BLaER1 (cell line): ENCODE results near the gene ALS2CL.
"Not testable (repeated sequence)": the region's sequence is repeated elsewhere in the genome, so short reads cannot be mapped to it uniquely, and the experiment has no call there.

Source experiments
- H3K27ac ChIP-seq: shearing (Covaris generic); formaldehyde crosslinking; 2 replicates; pipeline ENCODE4 v1.8.1; 2022
- H3K27me3 ChIP-seq: shearing (Covaris generic); formaldehyde crosslinking; 2 replicates; pipeline ENCODE4 v1.8.1; 2022
- H3K36me3 ChIP-seq: shearing (Covaris generic); formaldehyde crosslinking; 2 replicates; pipeline ENCODE4 v1.8.1; 2022
- H3K4me1 ChIP-seq: shearing (Covaris generic); formaldehyde crosslinking; 2 replicates; pipeline ENCODE4 v1.8.1; 2022
- H3K4me2 ChIP-seq: shearing (Covaris generic); formaldehyde crosslinking; 2 replicates; pipeline ENCODE4 v1.8.1; 2022
- H3K4me3 ChIP-seq: shearing (Covaris generic); formaldehyde crosslinking; 2 replicates; pipeline ENCODE4 v1.8.1; 2022
- H3K9ac ChIP-seq: shearing (Covaris generic); formaldehyde crosslinking; 2 replicates; pipeline ENCODE4 v1.8.1; 2022
- H3K9me3 ChIP-seq: shearing (Covaris generic); formaldehyde crosslinking; 2 replicates; pipeline ENCODE4 v1.8.1; 2022
- H4K20me1 ChIP-seq: shearing (Covaris generic); formaldehyde crosslinking; 2 replicates; pipeline ENCODE4 v1.8.1; 2022
- Cebpa-rat ChIP-seq: shearing (Covaris generic); IDR thresholded peaks from 2 replicates; pipeline ENCODE4 v1.8.1; 2022

Gene ALS2CL

DNA sequence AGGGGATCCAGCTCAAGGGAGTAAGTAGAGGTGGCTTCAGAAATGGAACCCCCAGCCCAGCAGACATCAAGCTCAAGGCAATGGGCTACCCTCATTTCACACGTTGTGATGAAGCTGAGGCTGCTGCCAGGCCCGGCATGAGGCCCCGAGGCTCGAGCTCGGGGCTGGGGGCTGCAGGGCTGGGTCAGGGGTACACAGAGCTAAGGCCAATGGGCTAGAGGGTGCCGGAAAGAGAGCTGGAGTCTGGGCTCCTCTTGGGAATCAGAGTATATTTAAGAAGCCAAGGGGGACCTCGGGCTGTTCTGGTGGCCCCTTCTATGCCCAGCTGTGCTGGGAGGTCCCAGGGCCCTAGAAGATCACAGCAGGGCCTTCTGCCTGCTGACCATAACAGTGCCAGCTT lies 16.8 kb upstream of the ALS2CL start:
- Histone ChIP-seq H3K4me3 (no peak overlapping the region), H3K36me3 (0 out of 2 replicates have a peak, but pooled peaks cover 7% of the 10 kb centered on the region), H3K27ac (no peak overlapping the region), H3K4me2 (no peak overlapping the region), H3K9ac (no peak overlapping the region), H3K9me3 (no peaks in the 10 kb centered on the region), H4K20me1 (no peaks in the 10 kb centered on the region), H3K27me3 (no peaks in the 10 kb centered on the region), H3K4me1 (peaks cover 61% of the 10 kb centered on the region)
- TF ChIP-seq Cebpa-rat: no peak

DNA sequence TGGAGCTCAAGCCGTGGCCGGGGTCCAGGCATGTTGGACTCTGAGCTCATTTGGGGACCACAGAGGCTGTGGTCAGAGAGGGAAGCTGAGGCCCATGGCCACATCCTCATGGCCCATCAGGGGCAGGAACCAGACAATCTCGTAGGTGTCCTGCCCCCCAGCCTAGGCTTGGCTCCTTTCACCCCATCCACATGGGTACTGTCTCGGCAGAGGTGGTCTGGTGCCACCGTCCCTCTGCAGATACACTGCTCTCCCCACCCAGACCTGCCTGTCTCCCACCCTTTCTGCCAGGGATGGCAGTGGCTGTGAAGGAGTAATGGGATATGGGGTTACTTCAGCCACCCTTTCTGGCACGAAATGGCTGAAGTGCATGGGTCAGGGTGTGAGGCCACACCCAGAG lies 16.2 kb upstream of the ALS2CL start:
- TF ChIP-seq Cebpa-rat: no peak
- H4K20me1 ChIP-seq: no peaks in the 10 kb centered on the region
- H3K27me3 ChIP-seq: no peaks in the 10 kb centered on the region
- 0 out of 2 replicates have a peak, but pooled peaks cover 7% of the 10 kb centered on the region for H3K36me3 ChIP-seq
- H3K4me2 ChIP-seq: no peak overlapping the region
- peaks cover 59% of the 10 kb centered on the region for H3K4me1 ChIP-seq
- no peak overlapping the region for H3K9ac ChIP-seq
- H3K27ac ChIP-seq: no peak overlapping the region
- H3K4me3 ChIP-seq: no peak overlapping the region
- H3K9me3 ChIP-seq: no peaks in the 10 kb centered on the region

DNA sequence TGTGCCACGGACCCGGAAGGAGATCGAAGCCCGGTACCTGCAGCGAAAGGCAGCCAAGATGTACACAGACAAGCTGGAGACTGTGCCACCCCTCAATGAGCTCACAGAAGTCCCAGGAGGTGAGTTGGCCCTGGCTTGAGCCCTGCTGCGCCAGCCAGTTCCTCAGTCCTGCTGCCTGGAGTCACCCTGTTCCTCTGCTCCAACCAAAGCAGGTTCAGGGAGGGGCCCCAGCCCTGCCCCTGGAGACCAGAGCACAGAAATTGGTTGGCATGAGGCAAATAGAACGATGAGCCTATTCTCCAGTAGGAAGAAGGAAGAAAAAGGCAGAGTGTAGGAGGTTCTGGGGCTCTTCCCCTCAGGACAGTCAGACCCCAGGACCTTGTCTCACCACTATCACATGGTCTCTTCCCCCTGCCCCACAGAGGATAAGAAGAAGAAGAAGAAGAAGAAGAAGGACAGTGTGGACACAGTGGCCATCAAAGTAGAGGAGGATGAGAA lies 15.7 kb upstream of the ALS2CL start:
- Histone ChIP-seq H3K27me3 (no peaks in the 10 kb centered on the region), H3K27ac (no peak overlapping the region)
- no peak for TF ChIP-seq Cebpa-rat

DNA sequence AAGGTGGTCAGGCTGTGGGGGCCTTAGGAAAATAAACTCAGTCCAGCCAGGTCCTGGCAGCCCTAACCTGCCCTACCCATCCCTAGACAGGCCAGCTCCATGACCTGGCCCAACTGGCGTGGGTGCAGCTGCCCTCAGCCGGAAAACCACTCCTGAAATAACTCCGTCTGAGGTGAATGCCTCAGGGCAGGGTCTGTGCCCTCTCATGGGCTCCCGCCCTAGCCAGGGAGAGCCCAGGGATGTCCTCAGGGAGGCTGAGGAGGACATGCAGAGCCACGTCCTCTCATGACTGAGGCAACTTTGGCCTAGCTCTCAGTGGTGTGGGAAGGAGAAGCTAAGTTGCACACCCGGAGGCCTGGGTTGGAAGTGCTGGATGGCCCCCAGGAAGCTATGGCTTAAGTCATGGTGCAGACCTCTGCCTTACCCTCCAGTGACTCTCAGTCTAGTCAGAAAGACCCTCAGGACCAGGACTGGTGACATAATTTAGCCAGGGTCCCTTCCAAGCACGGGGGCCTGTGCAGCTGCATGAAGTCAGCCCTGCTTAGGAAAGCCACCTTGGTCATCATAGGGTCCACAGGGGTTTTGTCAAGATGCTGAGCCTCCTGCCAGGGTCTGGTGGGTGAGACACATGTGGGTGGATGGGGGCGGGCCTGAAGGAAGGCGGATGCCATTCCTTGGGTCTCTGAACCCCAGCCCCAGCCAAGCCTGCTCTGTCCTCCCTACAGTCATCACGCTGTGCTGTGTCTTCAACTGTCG lies 15.1 kb upstream of the ALS2CL start:
- Histone ChIP-seq H3K4me3 (no peak overlapping the region), H3K27ac (no peak overlapping the region), H3K9ac (no peak overlapping the region), H3K4me1 (peaks cover 48% of the 10 kb centered on the region), H3K36me3 (0 out of 2 replicates have a peak, but pooled peaks cover 7% of the 10 kb centered on the region), H3K9me3 (no peaks in the 10 kb centered on the region), H3K4me2 (no peak overlapping the region), H4K20me1 (no peaks in the 10 kb centered on the region), H3K27me3 (no peaks in the 10 kb centered on the region)
- no peak for TF ChIP-seq Cebpa-rat

More for the DNA sequence above, 15.7 kb upstream of the ALS2CL start:
- H3K4me2 ChIP-seq: no peak overlapping the region
- H4K20me1 ChIP-seq: no peaks in the 10 kb centered on the region
- 0 out of 2 replicates have a peak, but pooled peaks cover 7% of the 10 kb centered on the region for H3K36me3 ChIP-seq
- H3K9me3 ChIP-seq: no peaks in the 10 kb centered on the region
- H3K4me1 ChIP-seq: peaks cover 54% of the 10 kb centered on the region
- H3K9ac ChIP-seq: no peak overlapping the region
- no peak overlapping the region for H3K4me3 ChIP-seq

DNA sequence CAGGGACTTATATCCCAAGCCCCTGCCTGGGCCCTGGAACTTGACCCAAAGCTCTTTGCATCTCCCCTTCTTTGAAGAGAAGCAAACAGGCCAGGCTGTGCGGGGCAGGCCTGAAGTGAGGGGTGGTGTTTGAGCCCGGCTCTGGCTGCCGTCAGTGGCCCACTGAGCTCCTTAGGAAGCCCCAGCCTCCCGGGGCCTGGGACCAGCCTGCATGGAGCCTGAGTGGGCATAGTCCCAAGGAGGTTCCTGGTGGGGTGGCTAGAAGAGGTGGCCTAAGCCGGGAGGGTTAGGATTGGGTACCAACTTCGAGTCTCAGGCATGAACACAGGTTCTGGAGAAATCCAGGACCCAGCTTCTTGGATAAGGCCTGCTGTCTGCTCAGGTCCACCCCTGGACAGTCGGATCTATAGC lies 14.1 kb upstream of the ALS2CL start:
- H4K20me1 ChIP-seq: peaks cover 4% of the 10 kb centered on the region; the same call in 1 of the 2 replicates

DNA sequence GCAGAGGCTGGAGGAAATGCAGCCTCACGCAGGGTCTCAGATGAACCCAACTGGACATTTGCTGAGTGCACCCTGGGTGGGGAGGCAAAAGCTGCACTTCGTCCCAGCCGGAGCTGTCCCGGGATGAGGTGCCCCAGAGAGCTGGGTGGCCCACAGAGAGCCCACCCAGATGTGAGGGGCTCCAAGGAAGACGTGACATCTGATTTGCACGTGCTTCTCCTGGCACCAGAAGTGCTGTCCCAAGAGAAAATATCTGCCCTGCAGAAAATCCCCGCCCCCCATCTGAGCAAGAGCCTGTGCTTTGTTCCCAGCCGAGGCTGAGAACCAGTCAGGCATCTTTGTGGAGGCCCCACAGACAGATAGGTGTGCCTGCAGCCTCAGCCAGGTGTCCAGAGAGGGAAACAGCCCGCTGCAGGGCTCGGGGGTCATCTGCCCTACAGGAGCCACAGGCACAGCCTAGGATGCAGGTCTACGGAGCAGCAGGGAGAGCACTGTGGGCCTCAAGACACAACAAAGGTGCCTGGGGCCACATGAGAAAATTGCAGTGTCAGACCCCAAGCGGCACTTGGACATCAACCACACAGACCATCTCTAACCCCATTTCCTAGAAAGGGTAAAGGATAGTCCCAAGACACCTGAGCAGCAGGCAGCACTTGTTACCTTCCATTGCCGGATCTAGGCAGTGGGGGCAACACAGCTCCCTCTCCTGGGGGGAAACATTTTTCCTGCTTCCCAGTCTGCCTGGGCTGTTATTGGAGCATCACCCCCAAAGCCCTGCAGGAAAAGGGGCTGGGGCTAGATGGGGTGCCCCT lies 13.5 kb upstream of the ALS2CL start:
- Histone ChIP-seq H3K9ac (no peak overlapping the region; the same call in 1 of the 2 replicates), H3K27me3 (peaks cover 11% of the 10 kb centered on the region), H3K4me1 (peaks cover 32% of the 10 kb centered on the region), H3K27ac (no peak overlapping the region), H3K9me3 (no peaks in the 10 kb centered on the region), H3K4me3 (no peak overlapping the region), H3K4me2 (peak overlapping the region; percentile 63), H3K36me3 (0 out of 2 replicates have a peak, but pooled peaks cover 7% of the 10 kb centered on the region), H4K20me1 (peaks cover 10% of the 10 kb centered on the region; the same call in 1 of the 2 replicates)
- no peak for TF ChIP-seq Cebpa-rat

More for the DNA sequence above, 14.1 kb upstream of the ALS2CL start:
- H3K27ac ChIP-seq: no peak overlapping the region
- H3K4me2 ChIP-seq: peak overlapping the region; percentile 63
- H3K9me3 ChIP-seq: no peaks in the 10 kb centered on the region
- no peak overlapping the region for H3K9ac ChIP-seq
- H3K36me3 ChIP-seq: 0 out of 2 replicates have a peak, but pooled peaks cover 7% of the 10 kb centered on the region
- H3K4me1 ChIP-seq: peaks cover 38% of the 10 kb centered on the region
- no peak overlapping the region for H3K4me3 ChIP-seq
- TF ChIP-seq Cebpa-rat: no peak
- H3K27me3 ChIP-seq: peaks cover 5% of the 10 kb centered on the region; the same call in 1 of the 2 replicates

DNA sequence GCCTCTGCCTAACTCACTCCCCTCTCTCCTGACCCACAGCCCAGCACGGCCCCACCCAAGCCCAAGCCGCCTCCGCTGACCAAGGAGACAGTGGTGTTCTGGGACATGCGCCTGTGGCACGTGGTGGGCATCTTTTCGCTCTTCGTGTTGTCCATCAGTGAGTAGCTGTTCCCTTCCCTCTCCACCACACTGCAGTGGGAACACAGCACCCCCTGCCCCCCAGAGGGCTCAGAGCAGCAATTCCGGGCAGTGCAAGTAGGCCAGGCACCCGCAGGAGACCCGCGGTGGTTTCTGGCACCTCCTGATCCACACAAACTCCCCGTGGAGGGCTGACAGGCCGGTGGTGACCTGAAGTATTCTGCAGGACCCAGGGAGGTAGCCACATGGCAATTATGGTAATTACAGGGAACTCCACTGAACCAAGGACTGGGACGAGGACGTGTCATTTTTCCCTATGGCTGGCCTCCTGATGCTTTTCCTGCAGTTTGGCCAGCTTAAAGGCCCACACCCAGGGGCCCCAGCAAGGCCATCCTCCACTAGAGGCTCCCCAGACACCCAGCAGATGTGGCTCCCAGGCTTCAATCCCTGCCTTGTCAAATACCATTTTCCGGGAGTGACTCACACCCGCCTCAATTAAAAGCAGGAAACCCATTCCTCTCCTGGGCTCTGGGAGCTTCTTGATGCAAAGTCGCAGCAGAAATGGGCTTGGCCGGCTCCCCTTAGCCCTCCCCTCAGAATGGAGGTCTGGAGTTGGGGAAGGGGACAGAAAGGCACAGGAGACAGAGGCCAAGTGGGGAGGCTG lies 12.5 kb upstream of the ALS2CL start:
- Histone ChIP-seq H3K9me3 (no peaks in the 10 kb centered on the region), H3K27ac (no peak overlapping the region; the same call in 1 of the 2 replicates), H3K4me1 (peaks cover 38% of the 10 kb centered on the region), H3K4me2 (peak overlapping the region; percentile 63; the same call in 1 of the 2 replicates), H4K20me1 (peaks cover 17% of the 10 kb centered on the region; the same call in 1 of the 2 replicates), H3K4me3 (no peak overlapping the region), H3K27me3 (peaks cover 20% of the 10 kb centered on the region), H3K36me3 (0 out of 2 replicates have a peak, but pooled peaks cover 7% of the 10 kb centered on the region), H3K9ac (no peak overlapping the region)
- TF ChIP-seq Cebpa-rat: no peak

DNA sequence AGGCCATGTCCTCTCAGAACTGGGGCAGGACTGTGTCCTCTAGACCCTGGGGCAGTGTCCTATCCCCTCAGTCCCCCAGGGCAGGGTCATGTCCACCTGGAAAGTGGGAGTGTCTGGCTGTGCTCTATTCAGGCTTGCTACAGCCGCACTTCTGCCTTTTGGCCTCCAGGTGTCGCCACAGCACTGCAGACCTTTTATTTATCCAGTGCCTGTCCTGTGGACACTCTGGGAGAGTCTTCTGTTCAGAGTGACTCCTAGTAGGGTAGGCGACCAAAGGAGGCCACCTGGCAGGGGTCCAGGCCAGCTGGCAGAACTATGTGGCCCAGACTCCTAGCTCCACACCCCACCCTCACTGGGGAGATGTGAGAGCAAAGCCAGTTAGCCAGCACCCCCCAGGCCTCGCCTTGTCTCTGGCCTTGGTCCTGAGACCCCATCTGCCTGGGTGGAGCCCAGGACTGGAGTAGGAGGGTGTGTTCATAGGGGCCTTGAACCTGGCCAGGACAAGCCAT lies 11.6 kb upstream of the ALS2CL start:
- peaks cover 29% of the 10 kb centered on the region for H3K27me3 ChIP-seq
- no peak overlapping the region for H3K4me3 ChIP-seq
- TF ChIP-seq Cebpa-rat: no peak
- no peak overlapping the region for H3K4me2 ChIP-seq
- no peak overlapping the region for H3K9ac ChIP-seq
- H3K36me3 ChIP-seq: 0 out of 2 replicates have a peak, but pooled peaks cover 7% of the 10 kb centered on the region
- no peaks in the 10 kb centered on the region for H3K9me3 ChIP-seq
- H3K27ac ChIP-seq: no peak overlapping the region
- H4K20me1 ChIP-seq: peaks cover 17% of the 10 kb centered on the region; the same call in 1 of the 2 replicates
- peaks cover 44% of the 10 kb centered on the region for H3K4me1 ChIP-seq

DNA sequence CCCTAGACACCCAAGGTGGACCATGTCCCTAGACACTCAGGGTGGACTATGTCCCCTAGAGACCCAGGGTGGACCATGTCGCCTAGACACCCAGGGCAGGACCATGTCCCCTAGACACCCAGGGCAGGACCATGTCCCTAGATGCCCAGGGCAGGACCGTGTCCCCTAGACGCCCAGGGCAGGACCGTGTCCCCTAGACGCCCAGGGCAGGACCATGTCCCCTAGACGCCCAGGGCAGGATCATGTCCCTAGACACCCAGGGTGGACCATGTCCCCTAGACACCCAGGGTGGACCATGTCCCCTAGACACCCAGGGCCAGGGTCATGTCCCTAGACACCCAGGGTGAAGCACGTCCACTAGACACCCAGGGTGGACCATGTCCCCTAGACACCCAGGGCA lies 10.9 kb upstream of the ALS2CL start:
- not testable (repeated sequence) for H3K4me2 ChIP-seq, H3K4me3 ChIP-seq, H3K9me3 ChIP-seq, H3K36me3 ChIP-seq, H3K9ac ChIP-seq, H3K27ac ChIP-seq
- Histone ChIP-seq H4K20me1 (peaks cover 17% of the 10 kb centered on the region; the same call in 1 of the 2 replicates), H3K4me1 (peaks cover 44% of the 10 kb centered on the region), H3K27me3 (peaks cover 30% of the 10 kb centered on the region)
